ENCODE data around the gene FZD4. TPM values are rescaled to one million over a fixed set of nuclear protein-coding genes. Genes with fewer than 3 reads are reported as not detected.

FZD4 gene
- total and polyA plus RNA-seq, 10 of the 15 experiments (the other 5 are each of a cell fraction or from before 2014, with no cell fraction given) = under 0.01 to 0.13 (median 0.01) TPM; not detected in 6

DNA sequence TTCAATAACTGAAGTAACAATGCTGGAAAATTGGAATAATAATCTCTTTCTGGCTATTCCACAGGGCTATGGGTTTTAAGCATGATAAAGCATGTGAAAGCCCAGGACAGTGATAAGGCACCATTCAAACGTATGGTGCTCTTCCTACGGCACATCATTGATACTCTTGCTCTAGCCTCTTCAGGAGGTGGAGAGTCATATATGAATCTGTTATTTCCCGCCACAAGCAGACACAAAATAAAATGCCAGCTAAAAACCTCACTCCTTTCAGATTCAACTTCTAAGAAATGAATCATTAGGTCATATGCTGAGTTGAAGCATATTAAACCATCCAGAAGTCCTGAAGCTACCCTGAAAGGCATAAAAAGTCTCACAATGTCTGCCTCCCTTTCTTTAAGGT lies 49.9 kb downstream of the FZD4 start:
- Histone ChIP-seq H3K27ac (ENCODE audit: control insufficient read depth, insufficient read depth) (no peak overlapping the region), H3K9ac (ENCODE audit: control insufficient read depth, insufficient read depth, low read length) (no peak overlapping the region), H3K36me3 (ENCODE audit: control insufficient read depth in 2 of 2, insufficient read depth in 2 of 2, low read length in 1 of 2) (no peaks in the 10 kb centered on the region), H3K27me3 (replicated peaks in 1 of 2; ENCODE audit: control insufficient read depth in 2 of 2, insufficient read depth in 2 of 2, low read length in 1 of 2) (no peaks in the 10 kb centered on the region; a peak in 1 of 4 replicates), H2AFZ (ENCODE audit: control insufficient read depth, low read depth, low read length) (no peak overlapping the region), H3K4me1 (ENCODE audit: control insufficient read depth, insufficient read depth, low read length) (no peaks in the 10 kb centered on the region), H3K4me3 (no peak overlapping the region), H3K9me3 (replicated peaks; ENCODE audit: control insufficient read depth, insufficient read depth, low read length) (no peaks in the 10 kb centered on the region), H3K4me2 (ENCODE audit: control insufficient read depth, insufficient read depth) (no peak overlapping the region), H3K79me2 (ENCODE audit: control insufficient read depth, insufficient read depth, low read length) (no peaks in the 10 kb centered on the region), H4K20me1 (ENCODE audit: control insufficient read depth, insufficient read depth) (no peaks in the 10 kb centered on the region)
- no peak for DNase-seq (ENCODE audit: low read depth, low spot score)
- WGBS (ENCODE audit: insufficient coverage, insufficient replicate concordance, low lambda C conversion rate, missing lambda C conversion rate) = 39% methylated on average over 3 of the region's 3 CpGs
- no peak for FAIRE-seq
- no TSS peak for BruUV-seq (replicated peaks)
- CTCF ChIA-PET = no interaction called here
- no peak for TF ChIP-seq NRF1 (conservative IDR thresholded peaks at IDR 0.05; ENCODE audit: low read depth, low read length)
- no peak for TF ChIP-seq ZNF24 (IDR thresholded peaks at IDR 0.05)
- no peak for TF ChIP-seq NR2C1 (IDR thresholded peaks at IDR 0.05)
- TF ChIP-seq NR2C2 (IDR thresholded peaks at IDR 0.05; ENCODE audit: borderline replicate concordance, control insufficient read depth, insufficient read length, low read depth) = no peak
- no peak for TF ChIP-seq RFX5 (IDR thresholded peaks at IDR 0.05; ENCODE audit: low read depth, low read length)
- TF ChIP-seq ZSCAN29 (IDR thresholded peaks at IDR 0.05) = no peak
- in situ Hi-C loops (cut with MboI) = no loop called here
- POLR2A ChIA-PET = no interaction called here
- RAD21 ChIA-PET (ENCODE audit: unreplicated experiment) = no interaction called here
- ATAC-seq = no peak
- SMC1A ChIA-PET (ENCODE audit: uncharacterized antibody, unreplicated experiment) = no interaction called here
- intact Hi-C loops (cut with micrococcal nuclease; ENCODE audit: unreplicated experiment) = no loop called here

DNA sequence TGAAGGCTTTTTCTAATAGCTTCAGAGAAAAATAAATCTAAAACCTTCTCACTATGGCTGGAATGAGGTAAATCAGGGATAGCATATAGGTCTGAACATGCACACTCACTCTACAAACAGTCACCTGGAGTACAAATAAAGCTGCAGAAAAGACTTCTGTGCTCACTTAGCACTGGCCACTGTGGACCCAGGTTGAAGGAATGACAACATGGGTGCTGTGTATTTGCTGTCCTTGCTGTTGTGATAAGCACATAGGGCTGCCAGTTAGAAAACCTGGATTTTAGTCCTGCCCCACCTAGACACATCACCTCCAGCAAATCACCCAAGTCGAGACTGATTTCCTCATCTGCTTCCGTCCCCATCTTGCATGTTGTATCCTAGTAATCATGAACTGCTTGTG lies 51.2 kb downstream of the FZD4 start:
- H3K27ac ChIP-seq (ENCODE audit: control insufficient read depth, insufficient read depth) = no peak overlapping the region
- intact Hi-C loops (cut with micrococcal nuclease; ENCODE audit: unreplicated experiment) (no loop called here), in situ Hi-C loops (cut with MboI) (no loop called here)
- no peak overlapping the region for H3K9ac ChIP-seq (ENCODE audit: control insufficient read depth, insufficient read depth, low read length)
- no peak overlapping the region for H2AFZ ChIP-seq (ENCODE audit: control insufficient read depth, low read depth, low read length)
- no peaks in the 10 kb centered on the region; a peak in 1 of 4 replicates for H3K27me3 ChIP-seq (replicated peaks in 1 of 2; ENCODE audit: control insufficient read depth in 2 of 2, insufficient read depth in 2 of 2, low read length in 1 of 2)
- H3K4me2 ChIP-seq (ENCODE audit: control insufficient read depth, insufficient read depth) = no peak overlapping the region
- no TSS peak for BruUV-seq (replicated peaks)
- no peak overlapping the region for H3K4me3 ChIP-seq
- no peaks in the 10 kb centered on the region for H4K20me1 ChIP-seq (ENCODE audit: control insufficient read depth, insufficient read depth)
- SMC1A ChIA-PET (ENCODE audit: uncharacterized antibody, unreplicated experiment) = no interaction called here
- H3K9me3 ChIP-seq (replicated peaks; ENCODE audit: control insufficient read depth, insufficient read depth, low read length) = no peaks in the 10 kb centered on the region
- WGBS (ENCODE audit: insufficient coverage, insufficient replicate concordance, low lambda C conversion rate, missing lambda C conversion rate) = 18% methylated on average over 2 of the region's 2 CpGs
- ATAC-seq (no peak), FAIRE-seq (no peak), DNase-seq (ENCODE audit: low read depth, low spot score) (no peak)
- TF ChIP-seq ATF7 (IDR thresholded peaks at IDR 0.05; ENCODE audit: low read depth) = no peak
- TF ChIP-seq MTA3 (IDR thresholded peaks at IDR 0.05; ENCODE audit: borderline replicate concordance, low read length) = no peak
- TF ChIP-seq TARDBP (IDR thresholded peaks at IDR 0.05; ENCODE audit: borderline replicate concordance) = no peak
- no peak for TF ChIP-seq JUND (IDR thresholded peaks at IDR 0.05; ENCODE audit: low read depth, low read length)
- no peak for TF ChIP-seq MTA2 (IDR thresholded peaks at IDR 0.05; ENCODE audit: low read depth)
- no peak for TF ChIP-seq KAT2A (conservative IDR thresholded peaks at IDR 0.05; ENCODE audit: control insufficient read depth, low read depth, low read length)
- TF ChIP-seq FOXK2 (IDR thresholded peaks at IDR 0.05) = no peak
- TF ChIP-seq, protein P1, sequence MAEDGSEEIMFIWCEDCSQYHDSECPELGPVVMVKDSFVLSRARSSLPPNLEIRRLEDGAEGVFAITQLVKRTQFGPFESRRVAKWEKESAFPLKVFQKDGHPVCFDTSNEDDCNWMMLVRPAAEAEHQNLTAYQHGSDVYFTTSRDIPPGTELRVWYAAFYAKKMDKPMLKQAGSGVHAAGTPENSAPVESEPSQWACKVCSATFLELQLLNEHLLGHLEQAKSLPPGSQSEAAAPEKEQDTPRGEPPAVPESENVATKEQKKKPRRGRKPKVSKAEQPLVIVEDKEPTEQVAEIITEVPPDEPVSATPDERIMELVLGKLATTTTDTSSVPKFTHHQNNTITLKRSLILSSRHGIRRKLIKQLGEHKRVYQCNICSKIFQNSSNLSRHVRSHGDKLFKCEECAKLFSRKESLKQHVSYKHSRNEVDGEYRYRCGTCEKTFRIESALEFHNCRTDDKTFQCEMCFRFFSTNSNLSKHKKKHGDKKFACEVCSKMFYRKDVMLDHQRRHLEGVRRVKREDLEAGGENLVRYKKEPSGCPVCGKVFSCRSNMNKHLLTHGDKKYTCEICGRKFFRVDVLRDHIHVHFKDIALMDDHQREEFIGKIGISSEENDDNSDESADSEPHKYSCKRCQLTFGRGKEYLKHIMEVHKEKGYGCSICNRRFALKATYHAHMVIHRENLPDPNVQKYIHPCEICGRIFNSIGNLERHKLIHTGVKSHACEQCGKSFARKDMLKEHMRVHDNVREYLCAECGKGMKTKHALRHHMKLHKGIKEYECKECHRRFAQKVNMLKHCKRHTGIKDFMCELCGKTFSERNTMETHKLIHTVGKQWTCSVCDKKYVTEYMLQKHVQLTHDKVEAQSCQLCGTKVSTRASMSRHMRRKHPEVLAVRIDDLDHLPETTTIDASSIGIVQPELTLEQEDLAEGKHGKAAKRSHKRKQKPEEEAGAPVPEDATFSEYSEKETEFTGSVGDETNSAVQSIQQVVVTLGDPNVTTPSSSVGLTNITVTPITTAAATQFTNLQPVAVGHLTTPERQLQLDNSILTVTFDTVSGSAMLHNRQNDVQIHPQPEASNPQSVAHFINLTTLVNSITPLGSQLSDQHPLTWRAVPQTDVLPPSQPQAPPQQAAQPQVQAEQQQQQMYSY (CRISPR knock-in tag; IDR thresholded peaks at IDR 0.05) = no peak
- TF ChIP-seq RB1 (IDR thresholded peaks at IDR 0.05; ENCODE audit: borderline replicate concordance) = no peak
- TF ChIP-seq ETV6 (conservative IDR thresholded peaks at IDR 0.05 in 1 of 2, IDR thresholded peaks at IDR 0.05 in 1 of 2; ENCODE audit: borderline replicate concordance in 1 of 2, low read depth in 1 of 2) = no peak
- H3K36me3 ChIP-seq (ENCODE audit: control insufficient read depth in 2 of 2, insufficient read depth in 2 of 2, low read length in 1 of 2) = no peaks in the 10 kb centered on the region
- RAD21 ChIA-PET (ENCODE audit: unreplicated experiment) = no interaction called here
- H3K79me2 ChIP-seq (ENCODE audit: control insufficient read depth, insufficient read depth, low read length) = no peaks in the 10 kb centered on the region
- H3K4me1 ChIP-seq (ENCODE audit: control insufficient read depth, insufficient read depth, low read length) = no peaks in the 10 kb centered on the region
- CTCF ChIA-PET = no interaction called here
- POLR2A ChIA-PET = no interaction called here

Measured in GM12878 (cell line).